HepG2 (cell line): ENCODE data around the gene PPP4C. TPM values are rescaled to one million over a fixed set of nuclear protein-coding genes. Genes with fewer than 3 reads are reported as not detected.

ENCODE experiments used
- BRD4 ChIP-seq: sonication (generic); formaldehyde crosslinking; IDR thresholded peaks from 2 replicates; pipeline ENCODE4 v1.4.0; 2020; ENCODE audit warnings: missing genetic modification reagents
- JARID2 ChIP-seq: sonication (generic); formaldehyde crosslinking; IDR thresholded peaks from 2 replicates; pipeline ENCODE4 v1.8.1; 2023; ENCODE audit warnings: missing genetic modification reagents, inconsistent platforms; ENCODE audit not compliant: insufficient replicate concordance
- KLF16 ChIP-seq, 2 experiments: sonication (generic) in 1 of 2; formaldehyde crosslinking in 1 of 2; IDR thresholded peaks; 2 replicates each; pipeline versions ENCODE4 v1.6.1 to v1.8.0; 2016 to 2023; ENCODE audit warnings: missing genetic modification reagents in 2 of 2, missing compliant biosample characterization in 1 of 2
- MATR3 ChIP-seq: sonication (generic); formaldehyde crosslinking; IDR thresholded peaks from 2 replicates; pipeline ENCODE4 v1.4.0; 2020; ENCODE audit warnings: missing genetic modification reagents
- MTA3 ChIP-seq: sonication (generic); formaldehyde crosslinking; IDR thresholded peaks from 2 replicates; pipeline ENCODE4 v1.4.0; 2020; ENCODE audit warnings: missing genetic modification reagents
- NCOA5 ChIP-seq: sonication (generic); formaldehyde crosslinking; IDR thresholded peaks from 2 replicates; pipeline ENCODE4 v1.4.0; 2020; ENCODE audit warnings: missing genetic modification reagents
- PAWR ChIP-seq: sonication (generic); formaldehyde crosslinking; IDR thresholded peaks from 2 replicates; pipeline ENCODE4 v1.4.0; 2020; ENCODE audit warnings: missing genetic modification reagents, mild to moderate bottlenecking, borderline replicate concordance
- PRPF4 ChIP-seq: fragments of 200-400 bp; formaldehyde crosslinking; IDR thresholded peaks from 2 replicates; pipeline ENCODE4 v1.6.1; 2016; ENCODE audit warnings: low read length, low read depth; ENCODE audit not compliant: poor library complexity, severe bottlenecking
- SIX4 ChIP-seq: sonication (generic); formaldehyde crosslinking; IDR thresholded peaks from 2 replicates; pipeline ENCODE4 v1.4.0; 2020; ENCODE audit warnings: missing genetic modification reagents
- TAF15 ChIP-seq: fragments of 200-400 bp; formaldehyde crosslinking; IDR thresholded peaks from one replicate; pipeline ENCODE4 v1.6.1; 2018; ENCODE audit warnings: mild to moderate bottlenecking, low read depth, low read length; ENCODE audit not compliant: poor library complexity, severe bottlenecking
- THYN1 ChIP-seq: sonication (generic); formaldehyde crosslinking; IDR thresholded peaks from 2 replicates; pipeline ENCODE4 v1.8.1; 2023; ENCODE audit warnings: low read depth, mild to moderate bottlenecking, moderate library complexity, missing genetic modification reagents, borderline replicate concordance
- ZKSCAN8 ChIP-seq: IDR thresholded peaks from 2 replicates; pipeline ENCODE4 v1.6.1; 2016; ENCODE audit warnings: borderline replicate concordance, missing genetic modification reagents, missing compliant biosample characterization
- ZNF460 ChIP-seq: sonication (generic); formaldehyde crosslinking; IDR thresholded peaks from 2 replicates; pipeline ENCODE4 v1.5.1; 2020; ENCODE audit warnings: missing genetic modification reagents, mild to moderate bottlenecking, borderline replicate concordance
- ZNF496 ChIP-seq: sonication (generic); formaldehyde crosslinking; IDR thresholded peaks from 2 replicates; pipeline ENCODE4 v1.8.1; 2023; ENCODE audit warnings: mild to moderate bottlenecking, moderate library complexity, missing genetic modification reagents; ENCODE audit not compliant: insufficient replicate concordance
- ZNF572 ChIP-seq: sonication (generic); formaldehyde crosslinking; IDR thresholded peaks from 2 replicates; pipeline ENCODE4 v1.5.1; 2020; ENCODE audit warnings: mild to moderate bottlenecking, missing genetic modification reagents
- ZNF644 ChIP-seq: IDR thresholded peaks from 2 replicates; pipeline ENCODE4 v1.6.1; 2016; ENCODE audit warnings: low read depth
- ZSCAN25 ChIP-seq: sonication (generic); formaldehyde crosslinking; IDR thresholded peaks from 2 replicates; pipeline ENCODE4 v1.8.0; 2022; ENCODE audit warnings: mild to moderate bottlenecking, missing genetic modification reagents
- polyA plus RNA-seq, 8 experiments: library from polyadenylated mRNA; depleted of rRNA in 3 of 8; stranded (reverse) in 7 of 8; unstranded in 1 of 8; fragments of >200 nt; fragmentation: Illumina TruSeq in 4 of 8; extraction: Trizol in 4 of 8; gene quantifications; 2 replicates each; pipeline versions ENCODE4 v1.2.1 to v1.2.3, GENCODE V29; 2011 to 2016; ENCODE audit warnings: low read depth in 4 of 8, missing spikeins in 1 of 8, mixed read lengths in 1 of 8; ENCODE audit not compliant: insufficient read depth in 1 of 8
- total RNA-seq, 5 experiments: library from RNA; depleted of rRNA; stranded (reverse); fragments of >200 nt; fragmentation: Illumina TruSeq; extraction: Trizol; gene quantifications; 2 replicates each; pipeline ENCODE4 v1.2.3, GENCODE V29; 2016; ENCODE audit warnings: low read depth in 1 of 5
- TF ChIP-seq, protein P1 (sequence below): sonication (generic); formaldehyde crosslinking; conservative IDR thresholded peaks from 2 replicates; pipeline ENCODE4 v1.4.0; 2020; ENCODE audit warnings: missing genetic modification reagents
- TF ChIP-seq, protein P2 (sequence below): sonication (generic); formaldehyde crosslinking; IDR thresholded peaks from 2 replicates; pipeline ENCODE4 v1.5.0; 2020; ENCODE audit warnings: missing genetic modification reagents, mild to moderate bottlenecking, borderline replicate concordance
- TF ChIP-seq, protein P3 (sequence below): IDR thresholded peaks from 2 replicates; pipeline ENCODE4 v1.6.1; 2018; ENCODE audit warnings: missing genetic modification reagents
- TF ChIP-seq, protein P4 (sequence below), 2 experiments: sonication (generic) in 1 of 2; formaldehyde crosslinking in 1 of 2; IDR thresholded peaks; 2 replicates each; pipeline versions ENCODE4 v1.4.0 to v1.6.1; 2018 to 2020; ENCODE audit warnings: missing genetic modification reagents in 2 of 2, borderline replicate concordance in 1 of 2, low read depth in 1 of 2, mild to moderate bottlenecking in 1 of 2, missing biosample characterization in 1 of 2
- TF ChIP-seq, protein P5 (sequence below): sonication (generic); formaldehyde crosslinking; IDR thresholded peaks from 2 replicates; pipeline ENCODE4 v1.5.0; 2020; ENCODE audit warnings: missing genetic modification reagents

The PPP4C gene
- total and polyA plus RNA-seq, 2 of the 13 experiments (the other 11 are each of a cell fraction or from before 2014, with no cell fraction given), result 176 to 220 TPM

DNA sequence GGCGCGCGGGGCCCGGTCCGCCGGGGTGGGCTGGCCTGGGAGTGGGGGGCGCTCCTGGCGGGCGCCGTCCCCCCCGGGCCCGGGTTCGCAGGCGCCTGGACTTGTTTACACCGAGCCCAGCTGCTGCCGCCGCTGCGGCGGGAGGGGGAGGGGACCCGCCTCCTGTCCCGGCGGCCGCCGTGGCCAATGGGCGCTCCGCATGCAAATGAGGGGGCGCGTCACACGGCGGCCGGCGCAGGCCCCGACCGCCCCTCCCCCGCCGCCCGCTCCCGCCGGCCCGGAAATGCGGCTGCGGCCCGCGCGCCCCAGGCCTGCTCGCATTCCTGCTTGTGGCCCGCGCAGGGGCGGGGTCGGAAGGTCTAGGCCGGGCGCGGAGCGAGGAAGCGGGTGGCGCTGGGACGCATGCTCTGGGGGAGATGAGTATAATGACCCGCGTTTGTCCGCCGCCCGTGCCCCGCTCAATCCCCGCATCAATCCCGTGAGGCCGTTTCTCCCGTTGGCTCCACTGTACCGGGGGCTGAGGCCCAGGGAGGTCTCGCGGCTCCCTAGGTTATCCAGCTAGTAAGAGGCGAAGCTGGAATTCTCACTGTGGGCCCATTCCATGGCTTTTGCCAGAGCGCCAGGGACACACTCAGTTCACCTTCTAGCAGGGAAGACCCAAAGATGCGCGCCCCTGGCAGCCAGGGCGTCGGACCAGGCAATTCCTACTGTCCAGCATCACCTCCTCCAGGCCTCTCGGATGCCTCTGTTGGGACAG lies 20.5 kb downstream of the PPP4C start, which contains the start of gene YPEL3 (continued):
- TF ChIP-seq ZNF496 (CRISPR knock-in tag) (no peak), NCOA5 (CRISPR knock-in tag) (no peak), JARID2 (CRISPR knock-in tag) (no peak), KLF16 (CRISPR knock-in tag; IDR thresholded peaks at IDR 0.05) (0 out of 4 replicates have a peak, but pooled peaks of 1 of the 2 experiments have one; percentile 43), MATR3 (CRISPR knock-in tag) (no peak), MTA3 (CRISPR knock-in tag) (no peak), ZNF460 (CRISPR knock-in tag) (no peak), ZSCAN25 (CRISPR knock-in tag) (peak; percentile 71; the same call in 1 of the 2 replicates), SIX4 (CRISPR knock-in tag) (peak; percentile 64; the same call in 1 of the 2 replicates), ZKSCAN8 (CRISPR knock-in tag) (0 out of 2 replicates have a peak, but pooled peaks have one; percentile 17), BRD4 (CRISPR knock-in tag) (peak; percentile 74; the same call in 1 of the 2 replicates), ZNF644 (CRISPR knock-in tag) (no peak), PRPF4 (no peak), TAF15 (no peak), ZNF572 (CRISPR knock-in tag) (peak; percentile 74; the same call in 1 of the 2 replicates), THYN1 (CRISPR knock-in tag) (no peak), PAWR (CRISPR knock-in tag) (no peak)
- TF ChIP-seq, protein P1, sequence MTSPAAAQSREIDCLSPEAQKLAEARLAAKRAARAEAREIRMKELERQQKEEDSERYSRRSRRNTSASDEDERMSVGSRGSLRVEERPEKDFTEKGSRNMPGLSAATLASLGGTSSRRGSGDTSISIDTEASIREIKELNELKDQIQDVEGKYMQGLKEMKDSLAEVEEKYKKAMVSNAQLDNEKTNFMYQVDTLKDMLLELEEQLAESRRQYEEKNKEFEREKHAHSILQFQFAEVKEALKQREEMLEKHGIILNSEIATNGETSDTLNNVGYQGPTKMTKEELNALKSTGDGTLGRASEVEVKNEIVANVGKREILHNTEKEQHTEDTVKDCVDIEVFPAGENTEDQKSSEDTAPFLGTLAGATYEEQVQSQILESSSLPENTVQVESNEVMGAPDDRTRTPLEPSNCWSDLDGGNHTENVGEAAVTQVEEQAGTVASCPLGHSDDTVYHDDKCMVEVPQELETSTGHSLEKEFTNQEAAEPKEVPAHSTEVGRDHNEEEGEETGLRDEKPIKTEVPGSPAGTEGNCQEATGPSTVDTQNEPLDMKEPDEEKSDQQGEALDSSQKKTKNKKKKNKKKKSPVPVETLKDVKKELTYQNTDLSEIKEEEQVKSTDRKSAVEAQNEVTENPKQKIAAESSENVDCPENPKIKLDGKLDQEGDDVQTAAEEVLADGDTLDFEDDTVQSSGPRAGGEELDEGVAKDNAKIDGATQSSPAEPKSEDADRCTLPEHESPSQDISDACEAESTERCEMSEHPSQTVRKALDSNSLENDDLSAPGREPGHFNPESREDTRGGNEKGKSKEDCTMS (CRISPR knock-in tag), result no peak
- TF ChIP-seq, protein P2, sequence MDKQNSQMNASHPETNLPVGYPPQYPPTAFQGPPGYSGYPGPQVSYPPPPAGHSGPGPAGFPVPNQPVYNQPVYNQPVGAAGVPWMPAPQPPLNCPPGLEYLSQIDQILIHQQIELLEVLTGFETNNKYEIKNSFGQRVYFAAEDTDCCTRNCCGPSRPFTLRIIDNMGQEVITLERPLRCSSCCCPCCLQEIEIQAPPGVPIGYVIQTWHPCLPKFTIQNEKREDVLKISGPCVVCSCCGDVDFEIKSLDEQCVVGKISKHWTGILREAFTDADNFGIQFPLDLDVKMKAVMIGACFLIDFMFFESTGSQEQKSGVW (CRISPR knock-in tag), result no peak
- TF ChIP-seq, protein P3, sequence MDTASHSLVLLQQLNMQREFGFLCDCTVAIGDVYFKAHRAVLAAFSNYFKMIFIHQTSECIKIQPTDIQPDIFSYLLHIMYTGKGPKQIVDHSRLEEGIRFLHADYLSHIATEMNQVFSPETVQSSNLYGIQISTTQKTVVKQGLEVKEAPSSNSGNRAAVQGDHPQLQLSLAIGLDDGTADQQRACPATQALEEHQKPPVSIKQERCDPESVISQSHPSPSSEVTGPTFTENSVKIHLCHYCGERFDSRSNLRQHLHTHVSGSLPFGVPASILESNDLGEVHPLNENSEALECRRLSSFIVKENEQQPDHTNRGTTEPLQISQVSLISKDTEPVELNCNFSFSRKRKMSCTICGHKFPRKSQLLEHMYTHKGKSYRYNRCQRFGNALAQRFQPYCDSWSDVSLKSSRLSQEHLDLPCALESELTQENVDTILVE, result peak; percentile 84
- TF ChIP-seq, protein P4, sequence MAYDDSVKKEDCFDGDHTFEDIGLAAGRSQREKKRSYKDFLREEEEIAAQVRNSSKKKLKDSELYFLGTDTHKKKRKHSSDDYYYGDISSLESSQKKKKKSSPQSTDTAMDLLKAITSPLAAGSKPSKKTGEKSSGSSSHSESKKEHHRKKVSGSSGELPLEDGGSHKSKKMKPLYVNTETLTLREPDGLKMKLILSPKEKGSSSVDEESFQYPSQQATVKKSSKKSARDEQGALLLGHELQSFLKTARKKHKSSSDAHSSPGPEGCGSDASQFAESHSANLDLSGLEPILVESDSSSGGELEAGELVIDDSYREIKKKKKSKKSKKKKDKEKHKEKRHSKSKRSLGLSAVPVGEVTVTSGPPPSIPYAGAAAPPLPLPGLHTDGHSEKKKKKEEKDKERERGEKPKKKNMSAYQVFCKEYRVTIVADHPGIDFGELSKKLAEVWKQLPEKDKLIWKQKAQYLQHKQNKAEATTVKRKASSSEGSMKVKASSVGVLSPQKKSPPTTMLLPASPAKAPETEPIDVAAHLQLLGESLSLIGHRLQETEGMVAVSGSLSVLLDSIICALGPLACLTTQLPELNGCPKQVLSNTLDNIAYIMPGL (CRISPR knock-in tag; IDR thresholded peaks at IDR 0.05; ENCODE audit: borderline replicate concordance in 1 of 2, low read depth in 1 of 2), result peak; percentile 51 to 72; a peak in 3 of 4 replicates
- TF ChIP-seq, protein P5, sequence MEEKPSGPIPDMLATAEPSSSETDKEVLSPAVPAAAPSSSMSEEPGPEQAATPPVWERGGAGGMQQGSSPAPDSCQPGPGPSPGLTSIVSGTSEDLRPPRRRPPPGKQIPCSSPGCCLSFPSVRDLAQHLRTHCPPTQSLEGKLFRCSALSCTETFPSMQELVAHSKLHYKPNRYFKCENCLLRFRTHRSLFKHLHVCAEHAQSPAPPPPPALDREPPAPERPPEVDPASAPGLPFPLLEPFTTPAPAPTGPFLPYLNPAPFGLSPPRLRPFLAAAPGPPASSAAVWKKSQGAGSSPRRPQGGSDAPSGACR, result 0 out of 2 replicates have a peak, but pooled peaks have one; percentile 58
